ENCODE measurements around the gene DNAH10.
"Not testable (repeated sequence)": the region's sequence is repeated elsewhere in the genome, so short reads cannot be mapped to it uniquely, and the experiment has no call there.

The DNAH10 gene

DNA sequence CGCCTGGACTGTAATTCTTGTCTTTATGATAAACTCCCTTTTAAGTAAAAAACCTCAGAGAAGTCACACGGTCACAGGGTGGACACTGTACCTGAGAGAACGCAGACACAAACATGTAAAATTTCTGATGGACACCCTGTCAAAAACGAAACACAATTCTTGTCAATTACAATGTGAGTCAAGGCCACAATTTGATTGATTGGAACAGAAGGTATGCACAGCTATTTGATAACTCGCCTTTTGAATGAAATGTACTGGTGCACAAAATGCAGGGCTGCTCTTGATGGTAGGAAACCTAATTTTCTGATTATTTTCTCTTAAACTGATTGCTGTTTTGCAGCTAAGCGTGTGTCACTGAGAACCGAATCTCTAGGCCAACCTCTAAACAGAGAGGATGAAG, 9.2 kb downstream of the DNAH10 start:
- Histone ChIP-seq H3K27me3 (ENCODE audit: control insufficient read depth in 1 of 2, insufficient read depth in 2 of 2, low read length in 2 of 2) (no peaks in the 10 kb centered on the region), H3K36me3 (ENCODE audit: insufficient read depth, low read length) (no peaks in the 10 kb centered on the region), H3K9me3 (ENCODE audit: low read length) (no peaks in the 10 kb centered on the region), H3K27ac (ENCODE audit: low read depth, low read length) (no peak overlapping the region), H3K9ac (ENCODE audit: low read length) (no peak overlapping the region), H3K4me3 (ENCODE audit: low read depth in 1 of 2, low read length in 2 of 2) (no peak overlapping the region), H3K4me1 (ENCODE audit: insufficient read depth, low read length) (no peaks in the 10 kb centered on the region)

DNA sequence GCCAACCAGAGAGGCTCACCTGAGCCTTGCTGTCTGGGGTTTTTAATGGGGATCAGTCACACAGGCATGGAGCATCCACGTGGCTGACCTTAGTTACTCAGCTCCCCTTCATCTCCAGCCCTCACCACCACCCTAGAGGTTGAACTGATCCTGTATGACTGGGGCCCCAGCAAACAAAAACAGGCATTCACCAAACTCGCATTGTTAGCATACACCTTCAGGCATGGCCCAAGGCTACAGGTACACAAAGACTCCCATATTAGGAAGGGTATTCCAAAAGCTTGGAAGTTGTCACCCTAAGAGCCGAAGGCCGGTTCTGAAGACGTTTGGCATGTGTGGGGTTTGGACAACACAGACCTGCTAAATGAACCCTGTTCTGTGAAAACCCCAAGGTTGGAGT, 10.0 kb downstream of the DNAH10 start:
- Histone ChIP-seq H3K9ac (ENCODE audit: low read length) (no peak overlapping the region), H3K27me3 (ENCODE audit: control insufficient read depth in 1 of 2, insufficient read depth in 2 of 2, low read length in 2 of 2) (no peaks in the 10 kb centered on the region), H3K4me3 (ENCODE audit: low read depth in 1 of 2, low read length in 2 of 2) (no peak overlapping the region), H3K36me3 (ENCODE audit: insufficient read depth, low read length) (no peaks in the 10 kb centered on the region), H3K9me3 (ENCODE audit: low read length) (no peaks in the 10 kb centered on the region), H3K27ac (ENCODE audit: low read depth, low read length) (no peak overlapping the region), H3K4me1 (ENCODE audit: insufficient read depth, low read length) (no peaks in the 10 kb centered on the region)

DNA sequence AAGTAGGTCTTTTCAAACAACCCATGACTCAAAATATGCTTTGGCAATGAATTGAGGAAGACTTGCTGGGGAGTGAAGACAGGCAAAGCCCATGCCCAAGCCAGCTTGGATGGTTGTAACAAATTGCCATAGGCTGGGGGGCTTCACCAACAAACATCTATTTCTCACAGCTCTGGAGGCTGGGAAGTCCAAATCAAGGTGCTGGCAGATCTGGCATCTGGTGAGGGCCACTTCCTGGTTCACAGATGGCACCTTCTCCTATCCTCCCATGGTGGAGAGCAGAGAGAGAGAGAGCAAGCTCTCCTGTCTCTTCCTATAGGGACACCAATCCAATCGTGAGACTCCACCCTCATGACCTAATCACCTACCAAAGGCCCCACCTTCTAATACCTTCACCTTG, 11.3 kb downstream of the DNAH10 start:
- Histone ChIP-seq H3K9ac (ENCODE audit: low read length) (no peak overlapping the region), H3K9me3 (ENCODE audit: low read length) (no peaks in the 10 kb centered on the region), H3K4me3 (ENCODE audit: low read depth in 1 of 2, low read length in 2 of 2) (no peak overlapping the region), H3K36me3 (ENCODE audit: insufficient read depth, low read length) (no peaks in the 10 kb centered on the region), H3K27me3 (ENCODE audit: control insufficient read depth in 1 of 2, insufficient read depth in 2 of 2, low read length in 2 of 2) (no peaks in the 10 kb centered on the region), H3K27ac (ENCODE audit: low read depth, low read length) (no peak overlapping the region), H3K4me1 (ENCODE audit: insufficient read depth, low read length) (no peaks in the 10 kb centered on the region)

DNA sequence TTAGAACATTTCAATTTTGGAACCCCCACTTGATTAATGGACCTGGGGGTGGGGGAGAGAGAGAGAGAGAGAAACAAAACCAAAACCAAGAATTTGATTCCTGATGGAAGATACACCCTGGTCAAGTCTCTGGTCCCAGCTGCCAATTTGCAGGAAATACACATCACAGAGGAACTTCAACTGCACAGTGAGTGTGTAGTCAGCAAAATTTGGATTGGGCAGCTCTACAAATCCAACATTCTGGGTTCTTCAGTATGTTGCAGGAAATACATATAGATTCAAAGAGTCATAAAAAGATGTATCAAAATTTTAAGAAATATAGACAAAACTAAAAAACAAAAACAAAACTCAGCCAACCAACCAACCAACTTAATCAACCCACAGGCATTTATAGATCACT, 17.4 kb downstream of the DNAH10 start:
- Histone ChIP-seq H3K9me3 (ENCODE audit: low read length) (no peaks in the 10 kb centered on the region), H3K36me3 (ENCODE audit: insufficient read depth, low read length) (no peaks in the 10 kb centered on the region), H3K9ac (ENCODE audit: low read length) (no peak overlapping the region), H3K4me1 (ENCODE audit: insufficient read depth, low read length) (no peaks in the 10 kb centered on the region), H3K27me3 (ENCODE audit: control insufficient read depth in 1 of 2, insufficient read depth in 2 of 2, low read length in 2 of 2) (no peaks in the 10 kb centered on the region), H3K4me3 (ENCODE audit: low read depth in 1 of 2, low read length in 2 of 2) (no peak overlapping the region), H3K27ac (ENCODE audit: low read depth, low read length) (no peak overlapping the region)

DNA sequence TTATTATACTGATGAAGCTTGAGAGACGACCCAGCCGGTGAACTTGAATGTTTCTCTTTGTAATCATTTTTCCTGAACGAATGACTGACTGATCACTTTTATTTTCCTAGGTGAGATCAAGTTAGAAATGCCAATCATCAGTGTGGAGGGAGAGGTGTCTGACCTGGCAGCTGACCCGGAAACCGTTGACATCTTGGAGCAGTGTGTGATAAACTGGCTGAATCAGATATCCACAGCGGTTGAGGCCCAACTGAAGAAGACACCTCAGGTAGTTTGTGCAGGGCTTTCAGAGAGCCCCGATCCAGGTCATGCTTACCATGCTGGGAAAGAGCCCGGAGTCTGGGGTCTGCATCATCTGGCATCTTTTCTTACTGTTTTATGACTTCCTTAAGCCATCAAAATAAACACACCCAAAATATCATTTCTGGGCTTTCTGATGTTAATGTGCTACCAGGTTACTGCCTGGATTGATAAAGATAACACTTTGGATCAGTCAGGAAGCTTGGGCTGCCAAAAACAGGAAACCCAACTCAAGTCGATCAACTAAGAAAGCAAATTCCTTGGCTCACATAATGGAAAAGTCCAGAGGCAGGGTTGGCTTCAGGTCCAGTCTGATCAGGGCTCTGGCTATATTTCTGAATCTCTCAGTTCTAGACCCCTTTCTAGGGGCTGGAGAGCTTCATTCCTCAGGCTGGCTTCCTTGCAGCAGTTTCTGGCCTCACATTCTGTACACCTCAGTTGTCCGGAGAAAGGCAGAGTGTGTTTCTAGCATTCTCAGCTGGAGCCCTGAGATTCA, 21.1 kb downstream of the DNAH10 start:
- Histone ChIP-seq H3K9me3 (ENCODE audit: low read length) (no peaks in the 10 kb centered on the region), H3K4me3 (ENCODE audit: low read depth in 1 of 2, low read length in 2 of 2) (no peak overlapping the region), H3K36me3 (ENCODE audit: insufficient read depth, low read length) (no peaks in the 10 kb centered on the region), H3K4me1 (ENCODE audit: insufficient read depth, low read length) (no peaks in the 10 kb centered on the region), H3K27ac (ENCODE audit: low read depth, low read length) (no peak overlapping the region), H3K27me3 (ENCODE audit: control insufficient read depth in 1 of 2, insufficient read depth in 2 of 2, low read length in 2 of 2) (no peaks in the 10 kb centered on the region), H3K9ac (ENCODE audit: low read length) (no peak overlapping the region)

DNA sequence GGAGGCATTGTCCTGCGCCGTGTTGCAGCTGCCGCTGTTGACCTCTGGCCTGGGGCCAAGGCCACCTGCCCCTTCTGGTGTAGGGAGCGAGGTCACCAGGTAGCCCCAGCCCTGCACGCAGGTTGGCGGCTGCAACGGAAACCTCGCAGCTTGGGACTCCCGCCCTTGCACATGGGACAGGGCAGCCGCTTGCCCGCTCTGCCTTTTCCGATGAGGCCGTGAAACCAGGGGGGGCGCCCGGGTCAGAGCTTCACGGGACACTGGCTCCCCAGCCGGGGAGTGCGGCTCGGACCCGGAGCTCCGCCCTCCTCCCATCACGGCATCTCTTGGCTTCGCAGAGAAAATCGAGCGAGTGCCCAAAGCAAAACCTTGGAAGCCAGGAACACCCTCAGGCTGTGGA, 25.4 kb downstream of the DNAH10 start:
- no peak overlapping the region for H3K4me3 ChIP-seq (ENCODE audit: low read depth in 1 of 2, low read length in 2 of 2)
- no peak overlapping the region for H3K27ac ChIP-seq (ENCODE audit: low read depth, low read length)
- no peaks in the 10 kb centered on the region for H3K27me3 ChIP-seq (ENCODE audit: control insufficient read depth in 1 of 2, insufficient read depth in 2 of 2, low read length in 2 of 2)
- H3K4me1 ChIP-seq (ENCODE audit: insufficient read depth, low read length) = no peaks in the 10 kb centered on the region
- H3K9me3 ChIP-seq (ENCODE audit: low read length) = no peaks in the 10 kb centered on the region
- H3K9ac ChIP-seq (ENCODE audit: low read length) = no peak overlapping the region
- H3K36me3 ChIP-seq (ENCODE audit: insufficient read depth, low read length) = no peaks in the 10 kb centered on the region

DNA sequence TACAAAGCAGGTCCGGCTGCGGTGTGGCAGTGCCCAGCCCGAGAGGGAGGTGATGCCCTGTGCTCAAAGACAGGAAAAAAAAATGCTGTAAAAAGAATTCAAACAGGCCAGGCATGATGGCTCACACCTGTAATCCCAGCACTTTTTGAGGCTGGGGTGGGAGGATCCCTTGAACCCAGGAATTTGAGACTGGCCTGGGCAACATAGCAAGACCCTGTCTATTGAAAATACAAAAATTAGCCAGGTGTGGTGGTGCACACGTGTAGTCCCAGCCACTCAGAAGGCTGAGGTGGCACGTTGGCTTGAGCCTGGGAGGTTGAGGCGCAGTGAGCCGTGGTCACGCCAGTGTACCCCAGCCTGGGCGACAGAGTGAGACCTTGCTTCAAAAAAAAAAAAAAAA, 26.4 kb downstream of the DNAH10 start:
- no peaks in the 10 kb centered on the region for H3K9me3 ChIP-seq (ENCODE audit: low read length)
- no peak overlapping the region for H3K4me3 ChIP-seq (ENCODE audit: low read depth in 1 of 2, low read length in 2 of 2)
- no peak overlapping the region for H3K27ac ChIP-seq (ENCODE audit: low read depth, low read length)
- no peaks in the 10 kb centered on the region for H3K4me1 ChIP-seq (ENCODE audit: insufficient read depth, low read length)
- no peaks in the 10 kb centered on the region for H3K36me3 ChIP-seq (ENCODE audit: insufficient read depth, low read length)
- no peaks in the 10 kb centered on the region for H3K27me3 ChIP-seq (ENCODE audit: control insufficient read depth in 1 of 2, insufficient read depth in 2 of 2, low read length in 2 of 2)
- H3K9ac ChIP-seq (ENCODE audit: low read length) = no peak overlapping the region

DNA sequence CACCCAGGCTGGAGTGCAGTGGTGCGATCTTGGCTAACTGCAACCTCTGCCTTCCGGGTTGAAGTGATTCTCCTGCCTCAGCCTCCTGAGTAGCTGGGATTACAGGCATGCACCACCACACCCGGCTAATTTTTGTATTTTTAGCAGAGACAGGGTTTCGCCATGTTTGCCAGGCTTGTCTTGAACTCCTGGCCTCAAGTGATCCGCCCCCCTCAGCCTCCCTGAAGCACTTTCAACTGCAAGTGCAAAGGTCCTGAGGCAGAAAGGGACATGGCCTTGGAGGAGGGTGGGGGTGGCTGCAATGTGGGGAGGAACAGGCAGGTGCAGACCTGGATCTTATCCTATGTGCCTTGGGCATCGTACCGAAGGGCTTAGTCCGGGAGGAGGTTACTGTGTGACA, 27.3 kb downstream of the DNAH10 start:
- not testable (repeated sequence) for H3K27me3 ChIP-seq (ENCODE audit: control insufficient read depth in 1 of 2, insufficient read depth in 2 of 2, low read length in 2 of 2); H3K9ac ChIP-seq (ENCODE audit: low read length); H3K9me3 ChIP-seq (ENCODE audit: low read length); H3K36me3 ChIP-seq (ENCODE audit: insufficient read depth, low read length); H3K27ac ChIP-seq (ENCODE audit: low read depth, low read length); H3K4me3 ChIP-seq (ENCODE audit: low read depth in 1 of 2, low read length in 2 of 2); H3K4me1 ChIP-seq (ENCODE audit: insufficient read depth, low read length)

DNA sequence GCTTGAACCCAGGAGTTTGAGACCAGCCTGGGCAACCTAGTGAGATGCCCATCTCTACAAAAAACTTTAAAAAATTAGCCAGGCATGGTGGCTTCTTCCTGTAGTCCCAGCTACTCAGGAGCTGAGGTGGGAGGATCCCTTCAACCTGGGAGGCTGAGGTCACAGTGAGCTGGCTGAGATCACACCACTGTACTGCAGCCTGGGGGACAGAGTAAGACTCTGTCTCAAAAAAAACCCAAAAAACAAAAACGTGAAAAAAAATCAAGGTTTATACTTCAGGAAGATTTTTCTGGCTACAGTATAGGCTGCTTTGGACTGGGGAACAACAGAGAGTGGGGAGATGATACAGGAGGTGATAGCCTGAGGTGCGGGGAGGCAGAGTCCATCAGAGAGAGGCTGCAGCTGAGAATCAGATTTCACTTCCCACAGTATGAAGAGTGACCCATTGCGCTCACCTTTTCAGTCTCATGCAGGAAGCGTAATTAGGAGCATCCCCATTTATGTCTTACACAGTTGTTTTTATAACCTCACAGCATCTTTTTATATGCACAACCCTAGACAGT, 28.9 kb downstream of the DNAH10 start:
- H3K9ac ChIP-seq (ENCODE audit: low read length) = no peak overlapping the region

DNA sequence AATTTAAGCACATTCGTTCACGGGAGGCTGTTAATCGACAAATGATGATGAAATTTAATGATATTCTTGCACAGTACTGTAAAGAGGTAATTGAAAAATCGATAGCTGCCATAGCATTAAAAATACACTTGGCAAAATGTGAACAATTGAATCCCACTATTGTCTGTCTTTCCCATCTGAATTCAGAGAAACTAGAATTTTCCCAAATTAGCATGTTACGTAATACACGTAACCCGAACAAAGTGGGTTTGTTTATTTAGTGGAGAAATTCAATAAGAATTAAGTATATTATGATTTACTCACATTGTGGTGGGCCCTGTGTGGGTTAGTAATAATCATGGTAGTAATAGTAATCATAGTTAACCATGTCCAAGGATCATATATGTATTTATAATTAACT, 31.9 kb downstream of the DNAH10 start:
- Histone ChIP-seq H3K4me3 (ENCODE audit: low read depth in 1 of 2, low read length in 2 of 2) (no peak overlapping the region), H3K27me3 (ENCODE audit: control insufficient read depth in 1 of 2, insufficient read depth in 2 of 2, low read length in 2 of 2) (no peaks in the 10 kb centered on the region), H3K9me3 (ENCODE audit: low read length) (no peaks in the 10 kb centered on the region)

More for the DNA sequence above, 28.9 kb downstream of the DNAH10 start:
- H3K4me1 ChIP-seq (ENCODE audit: insufficient read depth, low read length) = no peaks in the 10 kb centered on the region
- no peak overlapping the region for H3K27ac ChIP-seq (ENCODE audit: low read depth, low read length)
- no peaks in the 10 kb centered on the region for H3K27me3 ChIP-seq (ENCODE audit: control insufficient read depth in 1 of 2, insufficient read depth in 2 of 2, low read length in 2 of 2)
- no peak overlapping the region for H3K4me3 ChIP-seq (ENCODE audit: low read depth in 1 of 2, low read length in 2 of 2)
- H3K9me3 ChIP-seq (ENCODE audit: low read length) = no peaks in the 10 kb centered on the region
- H3K36me3 ChIP-seq (ENCODE audit: insufficient read depth, low read length) = no peaks in the 10 kb centered on the region

DNA sequence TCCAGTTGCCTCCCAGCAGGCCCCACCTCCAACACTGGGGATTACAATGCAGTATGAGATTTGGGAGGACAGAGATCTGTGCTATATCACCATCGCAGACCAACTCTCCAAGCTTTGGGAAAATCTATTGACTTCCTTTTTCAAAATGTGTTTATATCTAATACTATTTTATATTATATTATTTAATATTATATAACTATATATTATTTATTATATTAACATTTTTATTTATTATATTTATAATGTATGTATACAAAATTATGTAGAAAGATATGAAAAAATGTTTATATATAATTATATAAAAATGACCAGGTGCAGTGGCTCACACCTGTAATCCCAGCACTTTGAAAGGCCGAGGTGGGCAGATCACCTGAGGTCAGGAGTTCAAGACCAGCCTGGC, 36.4 kb downstream of the DNAH10 start:
- Histone ChIP-seq H3K27me3 (ENCODE audit: control insufficient read depth in 1 of 2, insufficient read depth in 2 of 2, low read length in 2 of 2) (no peaks in the 10 kb centered on the region), H3K4me1 (ENCODE audit: insufficient read depth, low read length) (no peaks in the 10 kb centered on the region), H3K9me3 (ENCODE audit: low read length) (no peaks in the 10 kb centered on the region)

More for the DNA sequence above, 31.9 kb downstream of the DNAH10 start:
- Histone ChIP-seq H3K36me3 (ENCODE audit: insufficient read depth, low read length) (no peaks in the 10 kb centered on the region), H3K9ac (ENCODE audit: low read length) (no peak overlapping the region), H3K4me1 (ENCODE audit: insufficient read depth, low read length) (no peaks in the 10 kb centered on the region), H3K27ac (ENCODE audit: low read depth, low read length) (no peak overlapping the region)

DNA sequence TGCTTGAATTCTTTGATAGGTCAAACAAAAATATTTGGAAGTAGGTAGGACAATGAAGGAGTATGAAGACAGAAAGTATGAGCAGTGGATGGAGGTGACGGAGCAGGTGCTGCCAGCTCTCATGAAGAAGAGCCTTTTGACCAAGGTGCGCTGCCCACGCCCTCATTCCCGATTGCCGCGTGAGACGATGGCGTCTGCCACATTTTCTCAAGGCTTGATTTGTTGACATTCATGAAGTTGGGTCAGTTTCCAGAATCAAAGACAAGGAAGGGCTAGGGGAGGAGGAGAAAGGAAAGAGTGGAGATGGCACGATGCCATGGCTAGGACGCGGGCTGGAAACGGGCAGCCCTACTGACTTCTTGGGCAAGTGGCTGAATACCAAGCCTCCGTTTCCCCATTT, 37.1 kb downstream of the DNAH10 start:
- H3K9ac ChIP-seq (ENCODE audit: low read length) = no peak overlapping the region
- H3K4me1 ChIP-seq (ENCODE audit: insufficient read depth, low read length) = no peaks in the 10 kb centered on the region
- no peaks in the 10 kb centered on the region for H3K36me3 ChIP-seq (ENCODE audit: insufficient read depth, low read length)
- no peaks in the 10 kb centered on the region for H3K9me3 ChIP-seq (ENCODE audit: low read length)
- H3K27ac ChIP-seq (ENCODE audit: low read depth, low read length) = no peak overlapping the region
- H3K27me3 ChIP-seq (ENCODE audit: control insufficient read depth in 1 of 2, insufficient read depth in 2 of 2, low read length in 2 of 2) = no peaks in the 10 kb centered on the region
- H3K4me3 ChIP-seq (ENCODE audit: low read depth in 1 of 2, low read length in 2 of 2) = no peak overlapping the region

More for the DNA sequence above, 36.4 kb downstream of the DNAH10 start:
- Histone ChIP-seq H3K36me3 (ENCODE audit: insufficient read depth, low read length) (no peaks in the 10 kb centered on the region), H3K9ac (ENCODE audit: low read length) (no peak overlapping the region), H3K4me3 (ENCODE audit: low read depth in 1 of 2, low read length in 2 of 2) (no peak overlapping the region), H3K27ac (ENCODE audit: low read depth, low read length) (no peak overlapping the region)
